Iris pigment epithelial cell (primary cell): ENCODE measurements around the gene RGS10.
"Not testable (repeated sequence)": the region's sequence is repeated elsewhere in the genome, so short reads cannot be mapped to it uniquely, and the experiment has no call there.

Source experiments
- DNase-seq: peaks from one replicate; pipeline ENCODE4 v3.0.0-alpha.2; 2011; ENCODE audit warnings: low read depth

RGS10 gene

GRCh38 chr10:119468542-119469324, 73.8 kb downstream of the RGS10 start:
- DNase-seq: no peak

- no peak for DNase-seq
These were observed 75.9 kb downstream of the RGS10 start for GRCh38 chr10:119466655-119467054.

- DNase-seq: no peak
These were observed 76.4 kb downstream of the RGS10 start for GRCh38 chr10:119466076-119466475.

- DNase-seq: no peak
These were observed 77.4 kb downstream of the RGS10 start for GRCh38 chr10:119465085-119465484.

GRCh38 chr10:119463195-119463594, 79.3 kb downstream of the RGS10 start:
- DNase-seq: not testable (repeated sequence)

GRCh38 chr10:119462773-119463172, 79.7 kb downstream of the RGS10 start:
- no peak for DNase-seq

- no peak for DNase-seq
These were observed 80.6 kb downstream of the RGS10 start for GRCh38 chr10:119461923-119462322.

GRCh38 chr10:119461380-119461779, 81.1 kb downstream of the RGS10 start:
- DNase-seq: no peak

GRCh38 chr10:119460369-119461195, 81.9 kb downstream of the RGS10 start:
- DNase-seq: no peak

- no peak for DNase-seq
These were observed 82.7 kb downstream of the RGS10 start for GRCh38 chr10:119459681-119460340.

- no peak for DNase-seq
These were observed 84.4 kb downstream of the RGS10 start for GRCh38 chr10:119457966-119458766.

GRCh38 chr10:119456435-119456810, 86.1 kb downstream of the RGS10 start:
- no peak for DNase-seq

GRCh38 chr10:119455609-119456434, 86.7 kb downstream of the RGS10 start:
- no peak for DNase-seq

GRCh38 chr10:119454990-119455389, 87.5 kb downstream of the RGS10 start:
- DNase-seq: no peak

- no peak for DNase-seq
These were observed 88.2 kb downstream of the RGS10 start for GRCh38 chr10:119454316-119454715.

GRCh38 chr10:119453313-119453712, 89.2 kb downstream of the RGS10 start:
- no peak for DNase-seq

GRCh38 chr10:119452396-119452795, 90.1 kb downstream of the RGS10 start:
- DNase-seq: no peak

GRCh38 chr10:119451300-119451896, 91.1 kb downstream of the RGS10 start:
- no peak for DNase-seq

GRCh38 chr10:119450606-119451299, 91.8 kb downstream of the RGS10 start:
- no peak for DNase-seq
